Fibroblast of mammary gland (primary cell): ENCODE results near the gene CIB2.

Experiments
- DNase-seq: peaks from one replicate; pipeline ENCODE4 v3.0.0-alpha.2; 2010; ENCODE audit warnings: low read depth
- H3K4me3 ChIP-seq: 2 replicates; pipeline ENCODE4 v1.5.1; 2011; ENCODE audit warnings: low read depth, mild to moderate bottlenecking, low read length, moderate library complexity; ENCODE audit not compliant: control insufficient read depth
- CTCF ChIP-seq: conservative IDR thresholded peaks from 2 replicates; pipeline ENCODE4 v1.5.1; 2011; ENCODE audit warnings: low read depth, low read length, inconsistent platforms; ENCODE audit not compliant: control insufficient read depth, insufficient read depth

The CIB2 gene

DNA sequence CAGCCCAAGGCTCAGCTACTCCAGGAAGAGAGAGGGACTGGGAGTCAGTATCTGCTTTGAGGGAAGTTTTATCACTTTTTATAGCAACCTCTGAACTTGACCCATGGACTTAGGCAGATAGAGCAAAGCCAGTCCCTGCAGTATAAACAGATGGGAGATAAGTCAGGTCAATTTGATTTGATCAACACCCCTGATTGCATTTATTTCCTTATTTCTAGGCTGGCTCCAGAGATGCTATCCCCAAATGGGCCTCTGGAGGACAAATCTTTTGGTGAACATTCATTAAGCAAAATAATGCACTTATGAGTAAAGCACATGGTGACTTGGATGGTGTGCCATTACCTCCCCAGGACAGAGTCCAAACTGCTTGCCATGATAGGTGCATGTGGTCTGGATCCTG lies 9.0 kb upstream of the CIB2 start:
- DNase-seq: no peak
- no peak for TF ChIP-seq CTCF
- no peak overlapping the region for H3K4me3 ChIP-seq

DNA sequence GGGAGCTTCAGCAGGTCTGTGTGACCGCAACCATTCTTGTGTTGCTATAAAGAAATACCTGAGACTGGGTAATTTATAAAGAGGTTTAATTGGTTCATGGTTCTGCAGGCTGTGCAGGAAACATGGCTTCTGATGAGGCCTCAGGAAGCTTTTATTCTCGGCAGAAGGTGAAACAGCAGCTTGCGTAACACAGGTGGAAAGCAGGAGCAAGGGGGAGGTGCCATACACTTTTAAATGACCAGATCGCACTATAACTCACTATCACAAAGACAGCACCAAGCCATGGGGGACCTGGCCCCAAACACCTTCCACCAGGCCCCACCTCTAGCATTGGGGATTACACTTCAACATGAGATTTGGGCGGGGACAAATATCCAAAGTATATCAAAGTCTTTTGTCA lies 8.3 kb upstream of the CIB2 start:
- no peak for DNase-seq
- H3K4me3 ChIP-seq: no peak overlapping the region
- TF ChIP-seq CTCF: no peak

- no peak overlapping the region for H3K4me3 ChIP-seq
- no peak for DNase-seq
- no peak for TF ChIP-seq CTCF
Measured at GRCh38 chr15:78133801-78134200, 2.6 kb upstream of the CIB2 start.

DNA sequence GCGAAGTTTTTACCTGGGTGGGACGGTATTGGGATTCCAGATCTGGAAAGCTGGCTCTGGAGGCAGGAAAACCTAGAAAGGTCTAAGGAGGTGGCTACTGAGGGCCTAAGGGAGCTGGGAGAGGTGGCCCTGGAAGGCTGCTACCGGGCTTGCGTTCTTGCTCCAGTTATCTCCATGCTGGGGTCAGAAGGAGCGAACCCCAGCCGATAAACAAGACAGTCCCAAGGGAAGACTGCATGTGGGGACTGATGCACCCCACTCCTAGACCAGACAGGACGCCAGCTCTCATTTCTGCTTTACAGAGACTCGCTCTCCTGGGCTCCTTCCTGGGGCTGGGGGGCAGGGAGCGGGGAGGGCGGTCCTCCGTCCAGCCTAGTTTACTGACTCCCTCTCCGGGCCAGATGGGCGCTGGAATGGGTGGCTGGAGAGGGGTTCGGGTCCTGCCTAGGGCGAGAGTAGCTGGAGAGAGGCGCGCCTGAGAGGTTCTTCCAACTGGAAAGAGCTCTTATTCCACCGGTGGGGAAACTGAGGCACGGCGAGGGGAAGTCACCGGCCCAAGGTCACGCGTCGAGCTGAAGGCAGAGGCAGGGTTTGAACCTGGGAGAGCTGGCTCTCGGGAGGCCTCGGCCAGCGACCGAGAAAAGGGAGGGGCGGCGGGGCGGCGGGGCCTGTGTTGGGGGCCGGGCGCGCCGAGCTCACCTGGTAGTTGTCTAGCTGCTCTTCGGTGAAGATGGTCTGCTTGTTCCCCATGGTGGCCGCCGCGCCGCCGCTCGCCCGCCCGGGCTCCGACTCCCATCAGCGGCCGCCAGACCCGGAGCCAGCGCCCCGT lies 565 bp downstream of the CIB2 start:
- no peak for TF ChIP-seq CTCF
- no peak for DNase-seq
- peak overlapping the region; percentile 10 for H3K4me3 ChIP-seq

DNA sequence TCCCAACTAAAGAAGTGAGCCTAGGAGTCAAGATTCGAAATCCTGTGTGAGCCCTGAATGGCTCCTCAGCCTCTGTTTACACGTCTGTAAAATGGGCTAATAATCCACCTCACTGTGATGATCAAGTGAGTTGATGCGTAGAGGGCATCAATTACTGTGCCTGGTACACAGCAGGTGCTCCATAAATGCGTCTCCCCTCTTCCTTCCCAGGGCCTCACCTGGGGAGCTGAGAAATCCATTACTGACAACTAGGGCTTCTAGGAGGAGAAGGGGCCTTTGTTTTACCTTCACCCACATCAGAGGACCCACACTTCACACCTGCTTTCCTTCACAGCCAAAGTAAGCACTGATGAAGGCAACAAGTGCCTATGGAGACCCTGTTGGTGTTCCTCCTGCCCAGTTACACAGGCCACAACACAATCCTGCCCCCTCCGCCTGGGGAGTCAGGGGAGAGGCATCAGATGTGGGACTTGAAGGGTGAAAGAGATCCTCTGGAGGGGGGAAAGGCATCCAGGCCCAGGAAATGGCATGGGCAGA lies 1.4 kb downstream of the CIB2 start:
- no peak for DNase-seq
- H3K4me3 ChIP-seq: no peak overlapping the region
- TF ChIP-seq CTCF: no peak

- H3K4me3 ChIP-seq: no peak overlapping the region
- DNase-seq: no peak
- no peak for TF ChIP-seq CTCF
Measured at GRCh38 chr15:78129077-78129750, 2.0 kb downstream of the CIB2 start.

GRCh38 chr15:78127882-78128281 lies 3.4 kb downstream of the CIB2 start:
- no peak for DNase-seq
- H3K4me3 ChIP-seq: no peak overlapping the region
- no peak for TF ChIP-seq CTCF
